SU-DHL-6 (cell line): Measurements from ENCODE around the gene PSG2.
"Not testable (repeated sequence)": the region's sequence is repeated elsewhere in the genome, so short reads cannot be mapped to it uniquely, and the experiment has no call there.

Experiments used
- H2AFZ ChIP-seq: fragments of 200-600 bp; sonication (generic); 2 replicates; pipeline ENCODE4 v1.6.1; 2014; ENCODE audit warnings: low read depth, mild to moderate bottlenecking, moderate library complexity, mixed read lengths, antibody characterized with exemption, low read length; ENCODE audit not compliant: severe bottlenecking
- H3F3A ChIP-seq: fragments of 200-600 bp; shearing (Covaris generic); 2 replicates; pipeline ENCODE4 v1.6.0; 2016; ENCODE audit warnings: antibody characterized with exemption, mild to moderate bottlenecking; ENCODE audit not compliant: insufficient read depth
- H3K27ac ChIP-seq: fragments of 200-600 bp; sonication (generic); 2 replicates; pipeline ENCODE4 v1.5.1; 2016; ENCODE audit warnings: low read depth, mild to moderate bottlenecking, low read length, moderate library complexity, mixed read lengths
- H3K27me3 ChIP-seq: fragments of 200-600 bp; sonication (generic), shearing (Covaris generic); 2 replicates; pipeline ENCODE4 v1.6.0; 2014; ENCODE audit warnings: mild to moderate bottlenecking, low read length
- H3K36me3 ChIP-seq: fragments of 200-600 bp; sonication (generic); 2 replicates; pipeline ENCODE4 v1.6.1; 2014; ENCODE audit warnings: mild to moderate bottlenecking, low read length, mixed read lengths
- H3K4me2 ChIP-seq: fragments of 300-600, 200-600 bp; shearing (Covaris generic), sonication (generic); 2 replicates; pipeline ENCODE4 v1.6.0; 2014; ENCODE audit warnings: low read length, low read depth, mild to moderate bottlenecking; ENCODE audit not compliant: poor library complexity, severe bottlenecking
- H3K4me3 ChIP-seq: fragments of 200-600 bp; sonication (generic); 2 replicates; pipeline ENCODE4 v1.5.1; 2014; ENCODE audit warnings: antibody characterized with exemption, low read length, mild to moderate bottlenecking, mixed read lengths; ENCODE audit not compliant: insufficient read depth, poor library complexity, severe bottlenecking
- H3K79me2 ChIP-seq: fragments of 200-600 bp; sonication (generic); 2 replicates; pipeline ENCODE4 v1.6.1; 2014; ENCODE audit warnings: mild to moderate bottlenecking, low read length, moderate library complexity; ENCODE audit not compliant: insufficient read depth
- H3K9ac ChIP-seq: fragments of 200-600 bp; sonication (generic); 2 replicates; pipeline ENCODE4 v1.7.0; 2014; ENCODE audit warnings: mild to moderate bottlenecking, low read length
- H3K9me2 ChIP-seq: fragments of 200-600 bp; sonication (generic); replicated peaks from 2 replicates; pipeline ENCODE4 v1.6.1; 2014; ENCODE audit warnings: low read length; ENCODE audit not compliant: insufficient read depth
- H3K9me3 ChIP-seq: fragments of 200-600 bp; sonication (generic); 2 replicates; pipeline ENCODE4 v1.6.1; 2014; ENCODE audit warnings: low read length, mixed read lengths; ENCODE audit not compliant: insufficient read depth
- H4K20me1 ChIP-seq: fragments of 200-600 bp; sonication (generic); 2 replicates; pipeline ENCODE4 v1.6.1; 2014; ENCODE audit warnings: low read depth, mild to moderate bottlenecking, antibody characterized with exemption, low read length, moderate library complexity, mixed read lengths
- EZH2phosphoT487 ChIP-seq: fragments of 200-600 bp; sonication (generic), shearing (Covaris generic); conservative IDR thresholded peaks from 2 replicates; pipeline ENCODE4 v1.6.1; 2018; ENCODE audit warnings: mild to moderate bottlenecking, antibody characterized with exemption, low read length, moderate library complexity, mixed read lengths
- TF ChIP-seq, protein P1 (sequence below): fragments of 200-600 bp; sonication (generic); IDR thresholded peaks from one replicate; pipeline ENCODE4 v1.5.1; 2017; ENCODE audit warnings: antibody characterized with exemption, mild to moderate bottlenecking, low read length, moderate library complexity; ENCODE audit not compliant: insufficient read depth, poor library complexity, severe bottlenecking

PSG2 gene

GRCh38 chr19:43028866-43029265 lies 53.6 kb downstream of the PSG2 start:
- Histone ChIP-seq H3K9me3 (no peaks in the 10 kb centered on the region), H3K79me2 (no peaks in the 10 kb centered on the region), H3K9ac (no peak overlapping the region), H3K4me3 (no peak overlapping the region), H4K20me1 (no peaks in the 10 kb centered on the region), H2AFZ (no peak overlapping the region), H3K4me2 (no peak overlapping the region), H3K27me3 (no peaks in the 10 kb centered on the region), H3F3A (no peaks in the 10 kb centered on the region), H3K36me3 (no peaks in the 10 kb centered on the region), H3K27ac (no peak overlapping the region), H3K9me2 (no peaks in the 10 kb centered on the region)
- TF ChIP-seq, protein P1, sequence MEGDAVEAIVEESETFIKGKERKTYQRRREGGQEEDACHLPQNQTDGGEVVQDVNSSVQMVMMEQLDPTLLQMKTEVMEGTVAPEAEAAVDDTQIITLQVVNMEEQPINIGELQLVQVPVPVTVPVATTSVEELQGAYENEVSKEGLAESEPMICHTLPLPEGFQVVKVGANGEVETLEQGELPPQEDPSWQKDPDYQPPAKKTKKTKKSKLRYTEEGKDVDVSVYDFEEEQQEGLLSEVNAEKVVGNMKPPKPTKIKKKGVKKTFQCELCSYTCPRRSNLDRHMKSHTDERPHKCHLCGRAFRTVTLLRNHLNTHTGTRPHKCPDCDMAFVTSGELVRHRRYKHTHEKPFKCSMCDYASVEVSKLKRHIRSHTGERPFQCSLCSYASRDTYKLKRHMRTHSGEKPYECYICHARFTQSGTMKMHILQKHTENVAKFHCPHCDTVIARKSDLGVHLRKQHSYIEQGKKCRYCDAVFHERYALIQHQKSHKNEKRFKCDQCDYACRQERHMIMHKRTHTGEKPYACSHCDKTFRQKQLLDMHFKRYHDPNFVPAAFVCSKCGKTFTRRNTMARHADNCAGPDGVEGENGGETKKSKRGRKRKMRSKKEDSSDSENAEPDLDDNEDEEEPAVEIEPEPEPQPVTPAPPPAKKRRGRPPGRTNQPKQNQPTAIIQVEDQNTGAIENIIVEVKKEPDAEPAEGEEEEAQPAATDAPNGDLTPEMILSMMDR, result no peak
- TF ChIP-seq EZH2phosphoT487, result no peak

DNA sequence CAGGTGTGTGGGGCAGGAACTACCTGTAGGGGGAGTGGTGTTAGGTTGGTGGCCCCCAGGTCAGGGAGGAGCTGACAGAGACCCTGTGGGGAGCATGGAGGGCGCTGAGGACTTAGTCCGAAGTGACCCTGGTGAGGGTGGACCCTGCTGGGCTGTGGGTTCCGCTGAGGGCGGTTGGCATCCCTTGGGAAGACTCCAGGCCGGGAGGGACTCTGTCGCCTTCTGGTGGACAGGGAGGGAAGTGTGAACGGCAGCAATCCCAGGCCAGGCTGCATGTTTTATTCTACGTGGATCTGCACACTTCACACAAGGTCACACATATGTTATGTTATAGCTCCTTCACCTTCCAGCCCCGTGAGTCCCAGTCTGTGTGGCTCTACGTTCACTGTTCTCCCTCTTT lies 54.5 kb downstream of the PSG2 start:
- not testable (repeated sequence) for H3K4me3 ChIP-seq, H3K4me2 ChIP-seq, H3K27ac ChIP-seq, H2AFZ ChIP-seq, H3K27me3 ChIP-seq, H3K9me3 ChIP-seq, H3K9ac ChIP-seq, H3K9me2 ChIP-seq, H4K20me1 ChIP-seq, H3K79me2 ChIP-seq, H3K36me3 ChIP-seq, H3F3A ChIP-seq
- TF ChIP-seq, protein P1, result peak; percentile 16

DNA sequence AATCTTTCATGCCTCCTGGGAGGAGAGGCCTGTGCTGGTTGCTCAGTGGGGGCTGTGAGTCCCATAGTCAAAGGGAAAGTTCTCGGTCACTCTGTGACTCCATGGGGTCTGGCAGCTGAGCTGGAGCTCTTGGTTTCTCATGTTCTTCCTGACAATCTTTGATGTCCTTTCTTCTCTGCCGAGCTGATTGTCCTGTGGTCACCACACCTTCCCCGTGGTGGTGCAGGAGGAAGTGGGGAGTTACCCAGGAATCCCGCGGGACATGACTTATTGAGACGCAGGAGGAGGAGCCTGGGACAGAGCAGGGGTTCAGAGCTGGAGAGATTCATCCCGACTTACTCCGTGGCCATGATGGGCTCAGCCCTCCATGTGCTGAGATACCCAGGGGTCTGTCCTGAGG lies 55.4 kb downstream of the PSG2 start:
- H3K9me3 ChIP-seq, H3K27ac ChIP-seq, H3K36me3 ChIP-seq, H4K20me1 ChIP-seq, H3K9ac ChIP-seq, H3K79me2 ChIP-seq, H3K27me3 ChIP-seq, H2AFZ ChIP-seq, H3K4me3 ChIP-seq, H3F3A ChIP-seq, H3K9me2 ChIP-seq, H3K4me2 ChIP-seq: not testable (repeated sequence)

DNA sequence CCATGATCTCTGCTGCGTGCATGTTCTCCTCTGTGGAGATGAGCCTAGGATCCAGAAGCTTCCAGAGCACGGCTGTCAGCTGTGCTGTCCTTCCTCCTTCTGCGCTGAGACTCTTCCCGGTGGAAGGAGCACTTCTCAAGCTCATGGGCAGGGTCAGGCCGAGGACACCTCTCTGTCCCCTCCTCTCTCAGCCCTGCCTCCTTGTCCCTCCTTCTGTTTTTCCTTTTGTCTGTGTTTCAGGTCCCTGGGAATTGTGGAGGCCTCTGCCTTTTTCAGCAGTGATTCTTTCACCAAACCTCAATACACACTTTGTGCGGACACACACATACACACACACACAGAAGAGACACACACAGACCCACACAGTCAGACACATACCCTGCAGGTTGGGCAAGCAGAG lies 56.1 kb downstream of the PSG2 start, which contains the start of gene PSG11:
Gene PSG11, minus strand, starts transcription at position 101 of the 400 bp plus-strand sequence. Its CDS starts 97 bp downstream, at position 4.
- not testable (repeated sequence) for H3F3A ChIP-seq, H3K36me3 ChIP-seq, H3K79me2 ChIP-seq, H2AFZ ChIP-seq, H3K9me2 ChIP-seq, H4K20me1 ChIP-seq, H3K27me3 ChIP-seq, H3K27ac ChIP-seq, H3K9me3 ChIP-seq, H3K4me3 ChIP-seq, H3K4me2 ChIP-seq, H3K9ac ChIP-seq

DNA sequence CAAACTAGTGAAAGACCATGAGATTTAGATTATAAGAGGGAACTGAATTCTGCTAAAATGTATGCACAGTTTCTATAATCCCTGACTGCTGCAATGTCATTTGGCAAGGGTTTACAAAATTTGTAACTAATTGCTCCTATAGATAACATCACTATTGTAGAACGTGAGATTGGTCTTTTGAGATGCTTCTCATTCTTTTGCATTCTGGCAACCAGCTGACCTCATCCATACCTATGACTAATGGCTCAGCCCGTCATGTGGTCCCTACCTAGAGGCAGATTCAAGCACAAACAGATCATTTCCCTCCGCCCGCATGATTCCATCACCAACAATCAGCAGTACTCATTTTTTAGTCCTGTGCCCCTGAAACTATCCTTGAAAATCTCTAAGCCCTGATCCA lies 60.4 kb downstream of the PSG2 start:
- not testable (repeated sequence) for H3K27ac ChIP-seq, H3K9me3 ChIP-seq, H3F3A ChIP-seq, H4K20me1 ChIP-seq, H3K9me2 ChIP-seq, H3K79me2 ChIP-seq, H3K27me3 ChIP-seq, H2AFZ ChIP-seq, H3K4me3 ChIP-seq, H3K9ac ChIP-seq, H3K4me2 ChIP-seq, H3K36me3 ChIP-seq

- not testable (repeated sequence) for H3F3A ChIP-seq, H3K27me3 ChIP-seq, H3K4me2 ChIP-seq, H3K4me3 ChIP-seq, H3K9me3 ChIP-seq, H3K9ac ChIP-seq, H3K9me2 ChIP-seq, H3K27ac ChIP-seq, H3K79me2 ChIP-seq, H4K20me1 ChIP-seq, H3K36me3 ChIP-seq, H2AFZ ChIP-seq
Observed at GRCh38 chr19:43021629-43022028, 60.9 kb downstream of the PSG2 start.

DNA sequence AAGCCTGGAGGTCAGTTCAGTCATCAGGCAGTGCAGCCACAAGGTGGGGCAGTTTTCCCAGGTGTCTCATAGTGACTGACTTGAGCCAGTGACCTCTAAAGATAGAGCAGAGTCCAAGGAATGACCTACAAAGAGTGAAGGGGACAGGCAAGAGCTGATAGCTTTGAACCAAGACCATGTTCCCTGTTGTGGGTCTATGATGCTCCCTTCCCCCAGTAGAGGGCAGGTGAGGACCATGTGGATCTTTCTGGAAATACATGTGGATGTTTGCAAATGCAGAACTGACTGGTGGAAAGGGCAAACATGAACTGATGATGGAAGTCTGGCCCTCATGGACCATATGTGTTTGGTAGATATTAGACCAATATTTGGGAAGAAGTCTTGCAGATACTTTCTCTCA lies 62.9 kb downstream of the PSG2 start:
- H3F3A ChIP-seq, H3K27me3 ChIP-seq: not testable (repeated sequence)

More for the DNA sequence above, 62.9 kb downstream of the PSG2 start:
- H3K9ac ChIP-seq, H3K27ac ChIP-seq, H4K20me1 ChIP-seq, H3K9me2 ChIP-seq, H3K36me3 ChIP-seq, H3K4me3 ChIP-seq, H2AFZ ChIP-seq, H3K79me2 ChIP-seq, H3K4me2 ChIP-seq, H3K9me3 ChIP-seq: not testable (repeated sequence)
